ENCODE measurements around the gene NELL1. TPM values are rescaled to one million over a fixed set of nuclear protein-coding genes. Genes with fewer than 3 reads are reported as not detected.

Gene NELL1
- total RNA-seq, 1 donor from 2014 or later = 0.29 TPM

GRCh38 chr11:20912922-20913512, 243.6 kb downstream of the NELL1 start:
- H3K4me3 Mint-ChIP-seq (ENCODE audit: unreplicated experiment) = no peak overlapping the region
- peaks cover 8% of the 10 kb centered on the region for H3K9me3 Mint-ChIP-seq (ENCODE audit: unreplicated experiment)

GRCh38 chr11:20917306-20917705, 247.9 kb downstream of the NELL1 start:
- H3K9me3 Mint-ChIP-seq (ENCODE audit: unreplicated experiment) = peaks cover 8% of the 10 kb centered on the region
- H3K27me3 Mint-ChIP-seq (ENCODE audit: unreplicated experiment) = no peaks in the 10 kb centered on the region
- TF ChIP-seq CTCF (IDR thresholded peaks at IDR 0.05; ENCODE audit: partially characterized antibody, unreplicated experiment) = no peak
- no peaks in the 10 kb centered on the region for H3K36me3 Mint-ChIP-seq (ENCODE audit: unreplicated experiment)
- H3K4me3 Mint-ChIP-seq (ENCODE audit: unreplicated experiment) = no peak overlapping the region
- H3K4me1 Mint-ChIP-seq (ENCODE audit: low read depth, unreplicated experiment) = peaks cover 8% of the 10 kb centered on the region
- H3K27ac Mint-ChIP-seq (ENCODE audit: unreplicated experiment) = no peak overlapping the region
- no peak for DNase-seq

More at GRCh38 chr11:20912922-20913512, 243.6 kb downstream of the NELL1 start:
- TF ChIP-seq CTCF (IDR thresholded peaks at IDR 0.05; ENCODE audit: partially characterized antibody, unreplicated experiment) = no peak
- DNase-seq = no peak
- H3K4me1 Mint-ChIP-seq (ENCODE audit: low read depth, unreplicated experiment) = peaks cover 8% of the 10 kb centered on the region
- peak overlapping the region; percentile 28 for H3K27ac Mint-ChIP-seq (ENCODE audit: unreplicated experiment)
- no peaks in the 10 kb centered on the region for H3K27me3 Mint-ChIP-seq (ENCODE audit: unreplicated experiment)
- no peaks in the 10 kb centered on the region for H3K36me3 Mint-ChIP-seq (ENCODE audit: unreplicated experiment)

DNA sequence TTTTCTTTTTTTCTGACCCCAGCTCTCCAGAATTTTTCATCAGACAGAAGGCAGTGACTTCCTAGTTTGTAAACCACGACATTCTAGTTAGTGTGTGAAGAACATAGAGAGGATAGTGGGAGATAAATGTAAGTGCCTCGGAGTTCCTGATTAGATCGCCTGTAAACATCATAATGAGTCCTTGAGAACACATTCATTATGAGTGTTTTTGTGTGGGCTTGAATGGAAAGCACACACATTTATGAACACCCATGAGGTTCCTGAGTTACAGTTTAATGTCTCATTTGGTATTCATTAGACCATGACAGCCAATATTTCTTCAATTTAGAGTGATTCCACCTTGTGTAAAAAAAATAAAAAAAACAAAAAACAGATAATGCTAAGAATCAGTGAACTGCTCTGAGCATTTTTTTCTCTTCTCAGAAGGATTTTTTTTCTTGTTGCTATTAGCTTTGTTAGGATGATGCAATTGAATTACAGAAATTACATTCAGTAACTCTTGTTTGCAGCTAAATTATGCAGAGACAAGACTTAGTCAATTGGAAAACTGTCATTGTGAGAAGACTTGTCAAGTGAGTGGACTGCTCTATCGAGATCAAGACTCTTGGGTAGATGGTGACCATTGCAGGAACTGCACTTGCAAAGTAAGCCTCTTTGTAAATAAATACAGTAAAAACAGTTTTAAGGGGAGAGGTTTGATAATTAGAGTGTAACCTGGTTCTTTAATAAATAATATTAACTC, 257.6 kb downstream of the NELL1 start:
- Mint-ChIP-seq H3K27ac (ENCODE audit: unreplicated experiment) (no peak overlapping the region), H3K9me3 (ENCODE audit: unreplicated experiment) (no peaks in the 10 kb centered on the region), H3K4me3 (ENCODE audit: unreplicated experiment) (no peak overlapping the region), H3K36me3 (ENCODE audit: unreplicated experiment) (no peaks in the 10 kb centered on the region), H3K27me3 (ENCODE audit: unreplicated experiment) (no peaks in the 10 kb centered on the region), H3K4me1 (ENCODE audit: low read depth, unreplicated experiment) (no peaks in the 10 kb centered on the region)
- no peak for TF ChIP-seq CTCF (IDR thresholded peaks at IDR 0.05; ENCODE audit: partially characterized antibody, unreplicated experiment)
- no peak for DNase-seq

DNA sequence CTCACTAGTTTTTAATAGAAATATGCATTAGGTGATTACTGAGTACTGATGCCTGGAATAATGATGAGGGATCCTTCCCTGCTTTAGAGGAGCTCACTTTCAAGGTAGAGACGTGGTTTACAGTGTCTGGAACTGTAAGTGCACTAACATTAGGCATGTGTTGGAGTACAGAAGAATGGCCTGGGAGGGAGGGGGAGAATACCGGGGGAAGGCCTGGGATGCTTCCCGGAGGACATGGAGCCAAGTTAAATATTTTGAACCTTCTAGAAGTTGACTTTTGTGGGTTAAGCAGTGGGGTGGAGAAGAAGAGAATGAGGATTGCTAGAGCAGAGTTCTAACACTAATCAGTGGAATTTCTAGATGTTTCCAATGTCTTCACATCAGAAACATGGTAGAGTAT, 261.6 kb downstream of the NELL1 start:
- H3K4me1 Mint-ChIP-seq (ENCODE audit: low read depth, unreplicated experiment) = peaks cover 2% of the 10 kb centered on the region
- peaks cover 7% of the 10 kb centered on the region for H3K27me3 Mint-ChIP-seq (ENCODE audit: unreplicated experiment)
- H3K4me3 Mint-ChIP-seq (ENCODE audit: unreplicated experiment) = no peak overlapping the region
- no peaks in the 10 kb centered on the region for H3K9me3 Mint-ChIP-seq (ENCODE audit: unreplicated experiment)
- DNase-seq = no peak
- no peaks in the 10 kb centered on the region for H3K36me3 Mint-ChIP-seq (ENCODE audit: unreplicated experiment)
- no peak overlapping the region for H3K27ac Mint-ChIP-seq (ENCODE audit: unreplicated experiment)
- TF ChIP-seq CTCF (IDR thresholded peaks at IDR 0.05; ENCODE audit: partially characterized antibody, unreplicated experiment) = no peak

DNA sequence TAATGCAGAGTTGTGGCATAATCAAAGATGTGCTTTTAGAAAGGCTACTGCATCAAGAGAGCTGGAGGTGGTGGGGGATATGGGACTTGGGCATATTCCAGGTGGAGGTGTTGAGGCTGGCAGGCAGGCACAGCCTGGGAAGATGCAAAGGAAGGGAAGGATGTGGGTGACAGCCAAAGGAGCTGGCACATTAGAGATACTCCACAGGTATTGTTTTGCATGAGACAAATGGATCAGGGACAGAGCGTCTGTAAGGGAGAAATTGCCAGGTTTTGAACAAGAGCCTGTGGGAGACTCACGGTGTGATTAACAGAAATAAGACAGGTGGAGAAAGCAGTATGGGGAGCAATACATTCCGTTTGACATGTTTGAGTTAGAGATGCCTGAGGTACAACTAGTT, 263.7 kb downstream of the NELL1 start:
- Mint-ChIP-seq H3K27ac (ENCODE audit: unreplicated experiment) (no peak overlapping the region), H3K27me3 (ENCODE audit: unreplicated experiment) (peaks cover 7% of the 10 kb centered on the region), H3K4me3 (ENCODE audit: unreplicated experiment) (no peak overlapping the region), H3K36me3 (ENCODE audit: unreplicated experiment) (no peaks in the 10 kb centered on the region), H3K4me1 (ENCODE audit: low read depth, unreplicated experiment) (peaks cover 2% of the 10 kb centered on the region), H3K9me3 (ENCODE audit: unreplicated experiment) (no peaks in the 10 kb centered on the region)
- no peak for DNase-seq
- no peak for TF ChIP-seq CTCF (IDR thresholded peaks at IDR 0.05; ENCODE audit: partially characterized antibody, unreplicated experiment)
